ENCODE results near the gene MAFF.

The MAFF gene

GRCh38 chr22:38204784-38205183 is 3.0 kb downstream of the MAFF start:
- H3K27ac ChIP-seq = no peak overlapping the region
- no peak for DNase-seq (ENCODE audit: low read depth, low spot score)
- no peak overlapping the region for H3K4me3 ChIP-seq

DNA sequence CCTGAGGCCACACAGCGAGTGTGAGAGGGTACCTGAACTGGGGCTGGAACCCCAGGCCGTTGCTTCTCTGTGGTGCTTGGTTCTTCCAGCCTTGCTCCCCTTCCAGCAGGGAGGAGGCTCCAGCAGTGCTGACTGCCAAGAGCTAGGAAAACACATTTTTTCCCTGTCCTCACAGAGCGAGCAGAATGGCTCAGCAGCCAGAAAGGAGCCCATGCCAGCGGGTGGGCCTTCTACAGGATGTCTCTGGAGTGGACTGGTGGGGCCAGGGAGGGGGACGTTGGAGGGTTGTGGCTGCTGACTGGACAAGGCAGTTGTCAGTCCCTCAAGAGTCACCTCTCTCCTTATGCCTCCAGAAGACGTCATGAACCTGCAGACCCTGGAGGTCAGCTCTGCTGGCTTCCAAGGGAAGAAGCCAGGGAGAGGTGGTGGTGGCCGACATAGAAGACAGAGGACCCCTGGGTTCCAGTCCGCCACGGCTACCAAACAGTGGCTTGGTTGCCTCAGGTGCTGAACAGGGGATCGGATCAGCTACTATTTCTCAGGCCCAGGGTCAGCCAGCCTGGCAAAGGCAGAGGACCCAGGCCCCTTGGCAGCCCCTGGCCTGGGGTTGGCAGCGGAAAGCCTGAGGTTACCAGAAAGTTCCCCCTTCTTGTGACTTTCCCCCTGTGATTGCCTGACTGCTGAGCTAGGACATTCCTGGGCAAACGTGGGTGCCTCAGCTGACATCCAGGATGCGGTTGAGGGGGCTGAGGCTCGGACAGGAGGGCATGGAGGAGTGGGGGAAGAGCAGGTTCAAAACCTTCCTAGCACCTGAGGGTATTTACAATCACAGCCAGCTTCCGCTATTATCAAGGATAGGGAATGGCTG is 3.7 kb downstream of the MAFF start:
- no peak overlapping the region for H3K4me3 ChIP-seq
- no peaks in the 10 kb centered on the region for H3K36me3 ChIP-seq (ENCODE audit: insufficient read depth, low read length)
- H3K9ac ChIP-seq (ENCODE audit: insufficient read length) = no peak overlapping the region
- TF ChIP-seq EZH2 (IDR thresholded peaks at IDR 0.05) (no peak), POLR2AphosphoS5 (IDR thresholded peaks at IDR 0.05; ENCODE audit: borderline replicate concordance, low read depth, low read length) (no peak), FOXP2 (optimal IDR thresholded peaks at IDR 0.05; ENCODE audit: control extremely low read depth, extremely low read length, insufficient read depth) (no peak)
- H3K27ac ChIP-seq = no peak overlapping the region
- H3K9me3 ChIP-seq (ENCODE audit: low read depth, low read length) = no peaks in the 10 kb centered on the region
- DNase-seq (ENCODE audit: low read depth, low spot score) = no peak

More at GRCh38 chr22:38204784-38205183, 3.0 kb downstream of the MAFF start:
- Histone ChIP-seq H3K9me3 (ENCODE audit: low read depth, low read length) (no peaks in the 10 kb centered on the region), H3K9ac (ENCODE audit: insufficient read length) (no peak overlapping the region), H3K36me3 (ENCODE audit: insufficient read depth, low read length) (no peaks in the 10 kb centered on the region)
- TF ChIP-seq POLR2AphosphoS5 (IDR thresholded peaks at IDR 0.05; ENCODE audit: borderline replicate concordance, low read depth, low read length) = no peak
- no peak for TF ChIP-seq FOXP2 (optimal IDR thresholded peaks at IDR 0.05; ENCODE audit: control extremely low read depth, extremely low read length, insufficient read depth)
- no peak for TF ChIP-seq EZH2 (IDR thresholded peaks at IDR 0.05)

DNA sequence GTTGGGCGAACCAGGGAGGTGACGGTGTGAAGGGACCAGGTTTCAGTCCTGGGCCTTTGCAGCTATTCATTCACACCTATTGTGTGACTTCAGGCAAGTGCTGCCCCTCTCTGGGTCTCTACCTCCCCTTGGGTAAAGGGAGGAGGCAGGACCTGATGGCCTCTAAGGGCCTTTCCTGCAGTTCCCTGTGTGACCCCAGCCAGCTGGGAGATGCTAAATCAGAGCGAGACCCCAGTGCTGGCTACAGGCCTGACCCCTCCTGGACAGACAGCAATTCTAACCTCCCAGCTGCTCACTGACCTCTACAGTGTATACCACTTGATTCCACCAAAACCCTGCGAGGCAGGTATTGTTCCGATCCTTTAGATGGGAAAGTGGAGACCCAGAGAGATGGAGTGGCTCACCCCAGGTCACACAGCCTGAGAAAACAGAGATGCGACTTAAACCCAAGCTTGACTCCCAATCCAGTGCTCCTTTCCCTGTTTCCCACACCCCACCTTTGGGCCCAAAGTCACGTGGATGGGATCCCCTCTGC is 6.2 kb downstream of the MAFF start:
- no peak overlapping the region for H3K27ac ChIP-seq

GRCh38 chr22:38208551-38208968 is 6.8 kb downstream of the MAFF start:
- Histone ChIP-seq H3K9ac (ENCODE audit: insufficient read length) (no peak overlapping the region), H3K9me3 (ENCODE audit: low read depth, low read length) (no peaks in the 10 kb centered on the region), H3K4me3 (no peak overlapping the region), H3K36me3 (ENCODE audit: insufficient read depth, low read length) (no peaks in the 10 kb centered on the region), H3K27ac (no peak overlapping the region)
- no peak for TF ChIP-seq POLR2AphosphoS5 (IDR thresholded peaks at IDR 0.05; ENCODE audit: borderline replicate concordance, low read depth, low read length)
- no peak for TF ChIP-seq EZH2 (IDR thresholded peaks at IDR 0.05)
- no peak for TF ChIP-seq FOXP2 (optimal IDR thresholded peaks at IDR 0.05; ENCODE audit: control extremely low read depth, extremely low read length, insufficient read depth)
- no peak for DNase-seq (ENCODE audit: low read depth, low spot score)

More for the DNA sequence above, 6.2 kb downstream of the MAFF start:
- no peak for DNase-seq (ENCODE audit: low read depth, low spot score)
- TF ChIP-seq POLR2AphosphoS5 (IDR thresholded peaks at IDR 0.05; ENCODE audit: borderline replicate concordance, low read depth, low read length) = no peak
- no peak for TF ChIP-seq FOXP2 (optimal IDR thresholded peaks at IDR 0.05; ENCODE audit: control extremely low read depth, extremely low read length, insufficient read depth)
- no peak for TF ChIP-seq EZH2 (IDR thresholded peaks at IDR 0.05)
- Histone ChIP-seq H3K4me3 (no peak overlapping the region), H3K36me3 (ENCODE audit: insufficient read depth, low read length) (no peaks in the 10 kb centered on the region), H3K9ac (ENCODE audit: insufficient read length) (no peak overlapping the region), H3K9me3 (ENCODE audit: low read depth, low read length) (no peaks in the 10 kb centered on the region)

DNA sequence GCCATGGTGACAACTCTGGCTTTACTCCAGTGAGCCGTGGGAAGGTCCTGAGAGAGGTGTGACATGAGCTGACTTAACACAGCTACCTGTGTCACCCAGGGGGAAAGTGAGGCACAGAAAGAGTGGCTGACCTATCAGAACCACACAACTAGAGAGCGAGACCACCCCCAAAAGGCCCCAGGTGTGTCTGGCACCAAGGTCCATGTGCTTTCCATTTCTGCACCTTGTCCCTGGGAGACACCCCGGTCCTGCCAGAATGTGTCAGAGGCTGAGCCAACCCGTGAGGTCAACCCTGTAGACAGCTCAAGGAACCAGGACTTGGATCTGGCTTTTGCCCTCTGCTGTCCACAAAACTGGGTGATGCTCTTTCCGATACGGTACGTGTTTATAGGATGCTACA is 9.8 kb downstream of the MAFF start:
- Histone ChIP-seq H3K36me3 (ENCODE audit: insufficient read depth, low read length) (no peaks in the 10 kb centered on the region), H3K27ac (no peak overlapping the region), H3K4me3 (no peak overlapping the region), H3K9me3 (ENCODE audit: low read depth, low read length) (no peaks in the 10 kb centered on the region), H3K9ac (ENCODE audit: insufficient read length) (no peak overlapping the region)
- no peak for DNase-seq (ENCODE audit: low read depth, low spot score)
- TF ChIP-seq FOXP2 (optimal IDR thresholded peaks at IDR 0.05; ENCODE audit: control extremely low read depth, extremely low read length, insufficient read depth) (no peak), EZH2 (IDR thresholded peaks at IDR 0.05) (no peak), POLR2AphosphoS5 (IDR thresholded peaks at IDR 0.05; ENCODE audit: borderline replicate concordance, low read depth, low read length) (no peak)

GRCh38 chr22:38212442-38212841 is 10.6 kb downstream of the MAFF start:
- no peaks in the 10 kb centered on the region for H3K36me3 ChIP-seq (ENCODE audit: insufficient read depth, low read length)
- DNase-seq (ENCODE audit: low read depth, low spot score) = no peak
- no peaks in the 10 kb centered on the region for H3K9me3 ChIP-seq (ENCODE audit: low read depth, low read length)
- H3K27ac ChIP-seq = no peak overlapping the region
- no peak overlapping the region for H3K4me3 ChIP-seq
- TF ChIP-seq POLR2AphosphoS5 (IDR thresholded peaks at IDR 0.05; ENCODE audit: borderline replicate concordance, low read depth, low read length) = no peak
- no peak for TF ChIP-seq EZH2 (IDR thresholded peaks at IDR 0.05)
- TF ChIP-seq FOXP2 (optimal IDR thresholded peaks at IDR 0.05; ENCODE audit: control extremely low read depth, extremely low read length, insufficient read depth) = no peak
- H3K9ac ChIP-seq (ENCODE audit: insufficient read length) = no peak overlapping the region

DNA sequence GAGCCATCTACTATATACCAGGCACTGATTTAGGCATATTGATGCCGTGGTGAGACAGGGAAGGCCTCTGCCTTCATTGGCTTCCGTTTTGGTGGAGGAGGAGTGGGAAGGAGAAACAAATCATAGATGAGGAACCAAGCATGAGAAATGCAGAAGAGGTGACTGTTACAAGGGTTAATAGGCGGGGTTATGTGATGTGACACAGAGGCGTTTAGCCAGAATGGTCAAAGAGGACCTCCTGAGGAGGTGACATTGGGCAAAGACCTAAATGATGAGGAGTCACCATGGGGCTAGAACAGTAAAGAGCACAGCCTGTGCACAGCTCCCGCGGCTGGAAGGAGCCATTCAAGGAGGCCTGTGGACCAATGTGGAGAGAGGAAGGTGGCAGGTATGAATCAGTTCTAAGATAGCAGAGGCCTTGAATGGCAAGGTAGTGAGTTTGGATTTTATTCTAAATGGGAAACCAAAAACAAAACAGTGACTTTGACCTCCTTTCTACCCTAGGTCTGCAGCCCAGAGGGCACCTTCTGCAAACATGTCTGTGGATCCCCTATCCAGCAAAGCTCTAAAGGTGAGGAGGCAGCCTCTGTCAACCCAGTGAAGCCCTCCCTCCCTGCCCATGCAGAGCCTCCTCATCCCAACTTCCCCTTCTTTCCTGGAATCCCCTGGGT is 11.7 kb downstream of the MAFF start:
- DNase-seq (ENCODE audit: low read depth, low spot score) = no peak
- Histone ChIP-seq H3K27ac (no peak overlapping the region), H3K4me3 (peak overlapping the region; percentile 76), H3K9ac (ENCODE audit: insufficient read length) (peak overlapping the region; percentile 51), H3K36me3 (ENCODE audit: insufficient read depth, low read length) (no peaks in the 10 kb centered on the region), H3K9me3 (ENCODE audit: low read depth, low read length) (no peaks in the 10 kb centered on the region)
- TF ChIP-seq FOXP2 (optimal IDR thresholded peaks at IDR 0.05; ENCODE audit: control extremely low read depth, extremely low read length, insufficient read depth) = no peak
- no peak for TF ChIP-seq POLR2AphosphoS5 (IDR thresholded peaks at IDR 0.05; ENCODE audit: borderline replicate concordance, low read depth, low read length)

DNA sequence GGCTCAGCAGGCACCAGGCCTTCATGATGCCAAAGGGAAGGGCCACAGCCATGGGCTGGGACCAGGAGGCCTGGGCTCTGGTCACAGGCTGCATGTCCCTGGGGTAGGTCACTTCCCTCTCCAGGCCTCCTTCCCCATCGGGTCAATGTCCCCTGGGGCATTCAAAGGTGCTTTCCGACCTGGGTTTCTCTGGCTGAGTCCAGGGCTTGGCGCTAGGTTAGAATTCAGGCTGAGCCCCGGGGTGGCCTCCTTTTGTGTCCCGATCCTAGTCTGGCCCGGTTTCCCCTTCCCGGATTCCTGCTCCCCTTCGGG is 12.2 kb downstream of the MAFF start:
- Histone ChIP-seq H3K9ac (ENCODE audit: insufficient read length) (peak overlapping the region; percentile 51), H3K9me3 (ENCODE audit: low read depth, low read length) (no peaks in the 10 kb centered on the region), H3K4me3 (peak overlapping the region; percentile 76), H3K27ac (no peak overlapping the region), H3K36me3 (ENCODE audit: insufficient read depth, low read length) (no peaks in the 10 kb centered on the region)
- no peak for DNase-seq (ENCODE audit: low read depth, low spot score)
- TF ChIP-seq FOXP2 (optimal IDR thresholded peaks at IDR 0.05; ENCODE audit: control extremely low read depth, extremely low read length, insufficient read depth) (no peak), EZH2 (IDR thresholded peaks at IDR 0.05) (no peak), POLR2AphosphoS5 (IDR thresholded peaks at IDR 0.05; ENCODE audit: borderline replicate concordance, low read depth, low read length) (no peak)

Measured in SK-N-MC (cell line).